Measurements from ENCODE around the gene AP5Z1.

- TF ChIP-seq POLR2A (IDR thresholded peaks at IDR 0.05) (no peak), CTCF (IDR thresholded peaks at IDR 0.05) (no peak)
Observed at GRCh38 chr7:4788627-4789189, 13.3 kb downstream of the AP5Z1 start.

Data from heart left ventricle (tissue), 13 donors.